SK-N-MC (cell line): ENCODE data around the gene GCGR.

Experiments
- EZH2 ChIP-seq: fragments of 200-600 bp; sonication (generic); IDR thresholded peaks from one replicate; pipeline ENCODE4 v1.6.1; 2017; ENCODE audit warnings: antibody characterized with exemption
- FOXP2 ChIP-seq: optimal IDR thresholded peaks from 2 replicates; pipeline ENCODE3; 2011; ENCODE audit warnings: mild to moderate bottlenecking, moderate library complexity; ENCODE audit not compliant: insufficient read depth; ENCODE audit errors: extremely low read length, control extremely low read depth
- POLR2AphosphoS5 ChIP-seq: IDR thresholded peaks from 2 replicates; pipeline ENCODE4 v1.6.1; 2012; ENCODE audit warnings: mild to moderate bottlenecking, low read depth, low read length, borderline replicate concordance

GRCh38 chr17:81824595-81824994, 20.6 kb downstream of the GCGR start:
- TF ChIP-seq POLR2AphosphoS5 (no peak), EZH2 (no peak), FOXP2 (no peak)
